ENCODE data around the gene MAU2.

- TF ChIP-seq, protein P1, sequence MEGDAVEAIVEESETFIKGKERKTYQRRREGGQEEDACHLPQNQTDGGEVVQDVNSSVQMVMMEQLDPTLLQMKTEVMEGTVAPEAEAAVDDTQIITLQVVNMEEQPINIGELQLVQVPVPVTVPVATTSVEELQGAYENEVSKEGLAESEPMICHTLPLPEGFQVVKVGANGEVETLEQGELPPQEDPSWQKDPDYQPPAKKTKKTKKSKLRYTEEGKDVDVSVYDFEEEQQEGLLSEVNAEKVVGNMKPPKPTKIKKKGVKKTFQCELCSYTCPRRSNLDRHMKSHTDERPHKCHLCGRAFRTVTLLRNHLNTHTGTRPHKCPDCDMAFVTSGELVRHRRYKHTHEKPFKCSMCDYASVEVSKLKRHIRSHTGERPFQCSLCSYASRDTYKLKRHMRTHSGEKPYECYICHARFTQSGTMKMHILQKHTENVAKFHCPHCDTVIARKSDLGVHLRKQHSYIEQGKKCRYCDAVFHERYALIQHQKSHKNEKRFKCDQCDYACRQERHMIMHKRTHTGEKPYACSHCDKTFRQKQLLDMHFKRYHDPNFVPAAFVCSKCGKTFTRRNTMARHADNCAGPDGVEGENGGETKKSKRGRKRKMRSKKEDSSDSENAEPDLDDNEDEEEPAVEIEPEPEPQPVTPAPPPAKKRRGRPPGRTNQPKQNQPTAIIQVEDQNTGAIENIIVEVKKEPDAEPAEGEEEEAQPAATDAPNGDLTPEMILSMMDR (IDR thresholded peaks at IDR 0.05; ENCODE audit: low read depth, low read length, missing input control): no peak
- TF ChIP-seq GABPA (IDR thresholded peaks at IDR 0.05 in 1 of 2, conservative IDR thresholded peaks at IDR 0.05 in 1 of 2) (no peak), HNF4A (conservative IDR thresholded peaks at IDR 0.05) (no peak), REST (IDR thresholded peaks at IDR 0.05) (no peak), YY1 (IDR thresholded peaks at IDR 0.05) (no peak), TAF1 (conservative IDR thresholded peaks at IDR 0.05) (no peak), ATF3 (IDR thresholded peaks at IDR 0.05) (no peak), JUND (IDR thresholded peaks at IDR 0.05) (no peak), SP1 (IDR thresholded peaks at IDR 0.05) (no peak), FOXA1 (IDR thresholded peaks at IDR 0.05) (no peak), RXRA (IDR thresholded peaks at IDR 0.05) (no peak)
- TF ChIP-seq, protein P2, sequence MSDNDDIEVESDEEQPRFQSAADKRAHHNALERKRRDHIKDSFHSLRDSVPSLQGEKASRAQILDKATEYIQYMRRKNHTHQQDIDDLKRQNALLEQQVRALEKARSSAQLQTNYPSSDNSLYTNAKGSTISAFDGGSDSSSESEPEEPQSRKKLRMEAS (IDR thresholded peaks at IDR 0.05): no peak
Observed at GRCh38 chr19:19300613-19301012, 20.0 kb upstream of the MAU2 start.
